HT1080 (cell line): ENCODE results near the gene APOL3. TPM values are rescaled to one million over a fixed set of nuclear protein-coding genes. Genes with fewer than 3 reads are reported as not detected.
"Not testable (repeated sequence)": the region's sequence is repeated elsewhere in the genome, so short reads cannot be mapped to it uniquely, and the experiment has no call there.

ENCODE experiments used
- DNase-seq: peaks from one replicate; pipeline ENCODE4 v3.0.0-alpha.2; 2015; ENCODE audit warnings: low read depth
- total RNA-seq: library from RNA; depleted of rRNA; stranded (reverse); fragments of >200 nt; shearing (Covaris generic); gene quantifications from 2 replicates; pipeline ENCODE4 v1.2.3, GENCODE V29; 2014; rRNA removed

The APOL3 gene
- total RNA-seq, 1 experiment from 2014 or later, result 3.0 TPM

DNA sequence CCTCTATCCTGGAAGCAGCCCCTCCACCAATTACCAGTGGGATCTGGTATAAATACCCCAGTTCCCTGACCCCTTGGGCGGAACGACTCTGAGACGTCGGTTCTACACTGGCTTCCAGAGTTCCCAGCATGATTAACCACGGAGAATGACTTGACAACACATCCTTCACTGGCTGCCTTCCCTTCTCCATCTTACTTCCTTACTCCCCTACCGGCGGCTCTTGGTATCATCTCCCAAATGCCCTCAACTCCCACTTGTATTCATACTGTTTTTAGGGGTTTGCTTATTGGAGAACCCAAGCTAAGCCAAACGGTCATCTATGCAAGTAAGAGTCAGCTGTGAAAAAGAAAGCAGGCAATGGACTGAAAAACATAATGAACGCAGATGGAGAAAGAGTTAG lies 56.1 kb downstream of the APOL3 start:
- no peak for DNase-seq

DNA sequence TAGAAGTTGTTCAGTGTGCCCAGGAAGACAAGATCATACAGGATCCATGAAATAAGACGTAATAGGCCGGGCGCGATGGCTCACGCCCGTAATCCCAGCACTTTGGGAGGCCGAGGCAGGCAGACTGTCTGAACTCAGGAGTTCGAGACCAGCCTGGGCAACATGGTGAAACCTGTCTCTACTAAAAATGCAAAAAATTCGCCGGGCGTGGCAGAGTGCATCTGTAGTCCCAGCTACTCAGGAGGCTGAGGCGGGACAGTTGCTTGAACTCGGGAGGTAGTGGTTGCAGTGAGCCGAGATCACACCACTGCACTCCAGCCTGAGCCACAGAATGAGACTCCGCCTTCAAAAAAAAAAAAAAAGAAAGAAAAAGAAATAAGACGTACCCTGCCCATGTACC lies 56.7 kb downstream of the APOL3 start:
- DNase-seq, result no peak

DNA sequence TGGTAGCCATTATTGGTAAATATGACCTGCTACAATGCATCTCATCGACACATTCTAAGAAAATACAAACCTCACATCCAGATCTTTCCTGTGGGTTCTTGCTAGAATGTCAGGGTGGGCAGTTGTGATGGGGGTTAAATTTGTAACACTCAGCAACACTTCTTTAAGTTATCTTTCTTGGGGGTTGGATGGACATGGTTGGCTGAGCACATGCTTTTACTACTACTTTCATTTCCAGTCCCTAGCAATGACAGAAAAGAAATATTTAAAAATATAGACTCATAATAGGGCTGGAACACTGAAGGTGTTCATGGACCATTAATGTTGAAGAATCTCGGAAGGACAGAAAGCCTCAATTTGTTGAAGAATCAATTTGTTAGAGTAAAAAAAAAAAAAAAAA lies 57.6 kb downstream of the APOL3 start:
- no peak for DNase-seq

DNA sequence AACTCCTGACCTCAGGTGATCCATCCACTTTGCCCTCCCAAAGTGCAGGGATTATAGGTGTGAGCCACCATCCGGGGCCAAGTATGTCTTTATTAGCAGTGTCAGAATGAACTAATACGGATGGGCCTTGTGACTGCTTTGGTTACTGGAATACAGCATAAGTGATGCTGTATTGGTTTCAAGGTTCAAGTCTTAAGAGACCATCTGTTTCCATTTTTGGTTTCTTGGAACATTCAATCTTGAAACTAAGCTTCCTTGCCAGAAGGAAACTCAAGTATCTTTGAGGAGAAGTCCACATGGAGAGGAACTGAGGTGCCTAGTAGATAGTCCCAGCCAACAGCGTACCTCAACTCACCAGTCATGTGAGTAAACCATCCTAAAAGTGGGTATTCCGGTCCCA lies 58.8 kb downstream of the APOL3 start:
- no peak for DNase-seq

DNA sequence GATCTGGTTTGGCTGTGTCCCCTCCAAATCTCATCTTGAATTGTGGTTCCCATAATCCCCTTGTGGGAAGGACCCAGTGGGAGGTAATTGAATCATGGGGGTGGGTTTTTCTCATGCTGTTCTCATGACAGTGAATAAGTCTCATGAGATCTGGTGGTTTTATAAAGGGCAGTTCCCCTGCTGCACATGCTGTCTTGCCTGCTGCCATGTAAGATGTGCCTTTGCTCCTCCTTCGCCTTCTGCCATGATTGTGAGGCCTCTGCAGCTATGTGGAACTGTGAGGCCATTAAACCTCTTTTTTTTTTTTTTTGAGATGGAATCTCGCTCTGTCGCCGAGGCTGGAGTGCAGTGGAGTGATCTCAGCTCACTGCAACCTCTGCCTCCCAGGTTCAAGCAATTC lies 59.6 kb downstream of the APOL3 start:
- DNase-seq, result not testable (repeated sequence)

DNA sequence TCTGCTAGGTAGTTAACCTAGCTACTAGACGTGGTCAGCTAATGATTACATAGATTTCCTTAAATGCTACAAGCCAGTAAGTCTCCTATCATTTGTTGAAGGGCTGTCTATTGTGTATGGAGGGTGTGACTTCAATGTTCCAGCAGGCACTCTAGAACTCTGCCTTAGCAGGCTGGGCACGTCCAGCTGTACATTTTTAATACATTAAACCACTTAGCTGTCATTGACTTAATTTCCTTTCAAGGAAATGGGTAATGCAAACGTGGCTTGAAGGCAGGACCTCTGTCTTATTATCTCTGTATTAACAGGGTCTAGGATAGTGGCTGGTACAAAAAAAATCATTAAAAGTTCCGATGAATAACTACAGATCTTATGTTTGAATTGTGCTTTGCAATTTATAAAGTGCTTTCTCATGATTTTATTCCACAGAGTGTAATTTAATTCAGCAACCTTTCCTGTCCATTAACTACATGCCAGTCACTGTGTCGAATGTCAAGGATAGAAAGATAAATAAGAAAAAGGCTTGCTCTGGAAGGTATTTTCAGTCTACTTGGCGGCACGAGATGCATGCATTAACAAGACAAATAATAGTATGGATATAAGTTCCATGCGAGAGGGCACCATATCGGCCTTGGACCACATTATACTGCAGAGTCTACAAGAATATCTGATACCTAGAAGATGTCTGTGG lies 60.3 kb downstream of the APOL3 start:
- no peak for DNase-seq

DNA sequence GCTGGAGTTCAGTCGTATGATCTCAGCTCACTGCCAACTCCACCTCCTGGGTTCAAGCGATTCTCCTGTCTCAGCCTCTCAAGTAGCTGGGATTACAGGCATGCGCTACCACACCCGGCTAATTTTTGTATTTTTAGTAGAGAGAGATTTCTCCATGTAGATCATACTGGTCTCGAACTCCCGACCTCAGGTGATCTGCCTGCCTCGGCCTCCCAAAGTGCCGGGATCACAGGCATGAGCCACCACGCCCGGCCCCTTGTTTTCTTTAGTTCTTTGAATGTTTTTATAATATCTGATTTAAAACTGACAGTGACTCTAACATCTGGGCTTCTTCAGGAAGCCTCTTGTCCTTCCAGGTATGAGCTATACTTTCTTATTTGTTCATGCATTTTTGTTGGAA lies 61.0 kb downstream of the APOL3 start:
- DNase-seq, result not testable (repeated sequence)

DNA sequence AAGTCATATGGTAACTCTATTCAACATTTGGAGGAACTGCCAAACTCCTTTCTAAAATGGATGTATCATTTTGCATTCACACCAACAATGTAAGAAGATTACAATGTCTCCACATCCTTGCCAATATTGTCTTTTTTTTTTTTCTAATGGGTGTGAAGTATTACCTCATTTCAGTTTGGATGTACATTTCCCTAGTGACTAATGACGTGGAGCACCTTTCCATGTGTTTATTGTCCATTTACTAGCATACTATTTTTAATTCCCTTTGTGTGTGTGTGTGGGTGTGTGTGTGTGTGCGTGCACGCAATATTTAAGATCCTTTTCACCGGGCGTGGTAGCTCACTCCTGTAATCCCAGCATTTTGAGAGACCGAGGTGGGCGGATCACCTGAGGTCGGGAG lies 62.7 kb downstream of the APOL3 start:
- DNase-seq, result no peak

DNA sequence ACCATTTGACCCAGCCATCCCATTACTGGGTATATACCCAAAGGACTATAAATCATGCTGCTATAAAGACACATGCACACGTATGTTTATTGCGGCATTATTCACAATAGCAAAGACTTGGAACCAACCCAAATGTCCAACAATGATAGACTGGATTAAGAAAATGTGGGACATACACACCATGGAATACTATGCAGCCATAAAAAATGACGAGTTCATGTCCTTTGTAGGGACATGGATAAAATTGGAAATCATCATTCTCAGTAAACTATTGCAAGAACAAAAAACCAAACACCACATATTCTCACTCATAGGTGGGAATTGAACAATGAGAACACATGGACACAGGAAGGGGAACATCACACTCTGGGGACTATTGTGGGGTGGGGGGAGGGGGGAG lies 69.8 kb downstream of the APOL3 start:
- DNase-seq, result not testable (repeated sequence)

Other genes starting within 250 kb of the APOL3 start
- gene RBFOX2, start 131.9 kb downstream of the APOL3 start, total RNA-seq, result 87.3 and 97.4 TPM in 2 replicates
- not detected in 2 replicates for gene APOL4, start 41.1 kb upstream of the APOL3 start, total RNA-seq
- 20.6 and 21.9 TPM in 2 replicates for gene APOL2, start 78.8 kb upstream of the APOL3 start, total RNA-seq
- 4.0 and 4.6 TPM in 2 replicates for gene APOL1, start 92.4 kb upstream of the APOL3 start, total RNA-seq
- gene MYH9, start 227.2 kb upstream of the APOL3 start, total RNA-seq, result 277 and 308 TPM in 2 replicates